Esophagus squamous epithelium (tissue), 4 donors: Measurements from ENCODE around the gene PTPRN.

Experiments used
- POLR2A ChIP-seq, 4 donors: fragments of 450-650 bp; IDR thresholded peaks; one replicate each; pipeline ENCODE4 v1.6.1; 2017; ENCODE audit warnings: antibody characterized with exemption in 4 of 4, mild to moderate bottlenecking in 4 of 4, moderate library complexity in 3 of 4
- TF ChIP-seq, protein P1 (sequence below), 6 experiments: fragments of 450-650 bp in 4 of 6; fragments of 200-600 bp in 2 of 6; sonication (generic) in 2 of 6; IDR thresholded peaks; one replicate each; pipeline ENCODE4 v1.5.1; 2016 to 2019; ENCODE audit warnings: antibody characterized with exemption in 6 of 6, mild to moderate bottlenecking in 4 of 6, moderate library complexity in 4 of 6

DNA sequence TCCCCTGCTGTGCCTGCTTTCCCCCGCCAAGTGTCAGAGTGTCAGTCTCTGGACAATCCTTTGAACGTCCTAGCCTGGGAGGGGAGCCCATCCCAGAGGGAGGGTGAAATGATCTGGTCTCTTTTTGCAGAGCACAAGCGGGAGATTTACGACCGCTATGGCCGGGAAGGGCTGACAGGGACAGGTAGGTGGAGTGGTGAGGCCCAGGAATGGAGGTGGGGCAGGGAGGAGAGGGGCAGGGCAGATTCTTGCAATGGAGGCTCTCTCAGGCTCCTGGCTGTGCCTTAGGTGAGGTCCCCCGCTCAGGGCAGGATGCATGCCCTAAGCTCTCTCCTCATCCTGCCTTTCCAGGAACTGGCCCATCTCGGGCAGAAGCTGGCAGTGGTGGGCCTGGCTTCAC is 27.6 kb downstream of the PTPRN start:
- TF ChIP-seq, protein P1, sequence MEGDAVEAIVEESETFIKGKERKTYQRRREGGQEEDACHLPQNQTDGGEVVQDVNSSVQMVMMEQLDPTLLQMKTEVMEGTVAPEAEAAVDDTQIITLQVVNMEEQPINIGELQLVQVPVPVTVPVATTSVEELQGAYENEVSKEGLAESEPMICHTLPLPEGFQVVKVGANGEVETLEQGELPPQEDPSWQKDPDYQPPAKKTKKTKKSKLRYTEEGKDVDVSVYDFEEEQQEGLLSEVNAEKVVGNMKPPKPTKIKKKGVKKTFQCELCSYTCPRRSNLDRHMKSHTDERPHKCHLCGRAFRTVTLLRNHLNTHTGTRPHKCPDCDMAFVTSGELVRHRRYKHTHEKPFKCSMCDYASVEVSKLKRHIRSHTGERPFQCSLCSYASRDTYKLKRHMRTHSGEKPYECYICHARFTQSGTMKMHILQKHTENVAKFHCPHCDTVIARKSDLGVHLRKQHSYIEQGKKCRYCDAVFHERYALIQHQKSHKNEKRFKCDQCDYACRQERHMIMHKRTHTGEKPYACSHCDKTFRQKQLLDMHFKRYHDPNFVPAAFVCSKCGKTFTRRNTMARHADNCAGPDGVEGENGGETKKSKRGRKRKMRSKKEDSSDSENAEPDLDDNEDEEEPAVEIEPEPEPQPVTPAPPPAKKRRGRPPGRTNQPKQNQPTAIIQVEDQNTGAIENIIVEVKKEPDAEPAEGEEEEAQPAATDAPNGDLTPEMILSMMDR (IDR thresholded peaks at IDR 0.05), result no peak
- no peak for TF ChIP-seq POLR2A (IDR thresholded peaks at IDR 0.05)
